Progenitor cell of endocrine pancreas (in vitro differentiated cells): ENCODE data around the gene GMDS. TPM values are rescaled to one million over a fixed set of nuclear protein-coding genes. Genes with fewer than 3 reads are reported as not detected.

ENCODE experiments used
- DNase-seq: peaks from one replicate; pipeline ENCODE4 v3.0.0; 2021; ENCODE audit warnings: low spot score; ENCODE audit not compliant: unreplicated experiment
- H3K27ac Mint-ChIP-seq: 2 replicates; pipeline ENCODE4 v1.8.0; 2021; ENCODE audit warnings: mild to moderate bottlenecking, moderate library complexity, mixed read lengths
- H3K27me3 Mint-ChIP-seq: 2 replicates; pipeline ENCODE4 v1.8.0; 2021; ENCODE audit warnings: mixed read lengths
- H3K36me3 Mint-ChIP-seq: 2 replicates; pipeline ENCODE4 v1.8.0; 2022; ENCODE audit warnings: mixed read lengths; ENCODE audit not compliant: insufficient read depth
- H3K4me1 Mint-ChIP-seq: 2 replicates; pipeline ENCODE4 v1.8.0; 2021; ENCODE audit warnings: low read depth, mixed read lengths
- H3K4me3 Mint-ChIP-seq: 2 replicates; pipeline ENCODE4 v1.8.0; 2021; ENCODE audit warnings: low read depth, mild to moderate bottlenecking, moderate library complexity, mixed read lengths
- H3K9me3 Mint-ChIP-seq: 2 replicates; pipeline ENCODE4 v1.8.0; 2021; ENCODE audit warnings: low read depth, mixed read lengths
- CTCF ChIP-seq: fragments of 200-600 bp; sonication (generic); IDR thresholded peaks from one replicate; pipeline ENCODE4 v1.5.0; 2021; ENCODE audit warnings: antibody characterized with exemption, mild to moderate bottlenecking; ENCODE audit not compliant: unreplicated experiment
- total RNA-seq: library from RNA; stranded (reverse); gene quantifications from 2 replicates; pipeline ENCODE4 v1.2.1, GENCODE V29; 2021

GMDS gene
- total RNA-seq, 1 donor from 2014 or later = 17.2 TPM

GRCh38 chr6:2218866-2219265, 26.5 kb downstream of the GMDS start:
- DNase-seq = no peak
- no peaks in the 10 kb centered on the region for H3K36me3 Mint-ChIP-seq
- TF ChIP-seq CTCF = no peak
- no peak overlapping the region for H3K27ac Mint-ChIP-seq
- H3K27me3 Mint-ChIP-seq = peaks cover 3% of the 10 kb centered on the region
- no peaks in the 10 kb centered on the region for H3K9me3 Mint-ChIP-seq
- peaks cover 10% of the 10 kb centered on the region for H3K4me1 Mint-ChIP-seq
- no peak overlapping the region for H3K4me3 Mint-ChIP-seq

- DNase-seq = no peak
- no peaks in the 10 kb centered on the region for H3K9me3 Mint-ChIP-seq
- H3K36me3 Mint-ChIP-seq = no peaks in the 10 kb centered on the region
- no peak overlapping the region for H3K4me3 Mint-ChIP-seq
- H3K27ac Mint-ChIP-seq = no peak overlapping the region
- H3K27me3 Mint-ChIP-seq = peaks cover 3% of the 10 kb centered on the region
- TF ChIP-seq CTCF = no peak
- peaks cover 2% of the 10 kb centered on the region for H3K4me1 Mint-ChIP-seq
Measured at GRCh38 chr6:2216794-2217383, 28.5 kb downstream of the GMDS start.

- DNase-seq = no peak
- Mint-ChIP-seq H3K4me1 (no peaks in the 10 kb centered on the region), H3K4me3 (no peak overlapping the region), H3K27ac (no peak overlapping the region), H3K9me3 (no peaks in the 10 kb centered on the region), H3K27me3 (peaks cover 3% of the 10 kb centered on the region), H3K36me3 (no peaks in the 10 kb centered on the region)
- no peak for TF ChIP-seq CTCF
Measured at GRCh38 chr6:2215342-2215741, 30.1 kb downstream of the GMDS start.

GRCh38 chr6:2213086-2213485, 32.3 kb downstream of the GMDS start:
- DNase-seq = no peak
- no peaks in the 10 kb centered on the region for H3K36me3 Mint-ChIP-seq
- TF ChIP-seq CTCF = no peak
- H3K27ac Mint-ChIP-seq = no peak overlapping the region
- H3K9me3 Mint-ChIP-seq = no peaks in the 10 kb centered on the region
- H3K4me1 Mint-ChIP-seq = no peaks in the 10 kb centered on the region
- peaks cover 3% of the 10 kb centered on the region for H3K27me3 Mint-ChIP-seq
- no peak overlapping the region for H3K4me3 Mint-ChIP-seq

- H3K27me3 Mint-ChIP-seq = no peaks in the 10 kb centered on the region
- H3K4me3 Mint-ChIP-seq = no peak overlapping the region
- H3K9me3 Mint-ChIP-seq = peaks cover 4% of the 10 kb centered on the region
- no peak overlapping the region for H3K27ac Mint-ChIP-seq
- DNase-seq = peak; percentile 54
- no peaks in the 10 kb centered on the region for H3K4me1 Mint-ChIP-seq
- no peaks in the 10 kb centered on the region for H3K36me3 Mint-ChIP-seq
- peak; percentile 78 for TF ChIP-seq CTCF
Measured at GRCh38 chr6:2209226-2209809, 36.1 kb downstream of the GMDS start.
